T-helper 9 cell (primary cell): ENCODE results near the gene QPCTL.

Source experiments
- DNase-seq: peaks from one replicate; pipeline ENCODE4 v3.0.0-alpha.2; 2020
- total RNA-seq, 2 donors: gene quantifications; one replicate each; lab custom pipeline; 2026; lab: John Stamatoyannopoulos, UW

QPCTL gene
- 9.2 to 11.3 reads per million in 2 donors for total RNA-seq

DNA sequence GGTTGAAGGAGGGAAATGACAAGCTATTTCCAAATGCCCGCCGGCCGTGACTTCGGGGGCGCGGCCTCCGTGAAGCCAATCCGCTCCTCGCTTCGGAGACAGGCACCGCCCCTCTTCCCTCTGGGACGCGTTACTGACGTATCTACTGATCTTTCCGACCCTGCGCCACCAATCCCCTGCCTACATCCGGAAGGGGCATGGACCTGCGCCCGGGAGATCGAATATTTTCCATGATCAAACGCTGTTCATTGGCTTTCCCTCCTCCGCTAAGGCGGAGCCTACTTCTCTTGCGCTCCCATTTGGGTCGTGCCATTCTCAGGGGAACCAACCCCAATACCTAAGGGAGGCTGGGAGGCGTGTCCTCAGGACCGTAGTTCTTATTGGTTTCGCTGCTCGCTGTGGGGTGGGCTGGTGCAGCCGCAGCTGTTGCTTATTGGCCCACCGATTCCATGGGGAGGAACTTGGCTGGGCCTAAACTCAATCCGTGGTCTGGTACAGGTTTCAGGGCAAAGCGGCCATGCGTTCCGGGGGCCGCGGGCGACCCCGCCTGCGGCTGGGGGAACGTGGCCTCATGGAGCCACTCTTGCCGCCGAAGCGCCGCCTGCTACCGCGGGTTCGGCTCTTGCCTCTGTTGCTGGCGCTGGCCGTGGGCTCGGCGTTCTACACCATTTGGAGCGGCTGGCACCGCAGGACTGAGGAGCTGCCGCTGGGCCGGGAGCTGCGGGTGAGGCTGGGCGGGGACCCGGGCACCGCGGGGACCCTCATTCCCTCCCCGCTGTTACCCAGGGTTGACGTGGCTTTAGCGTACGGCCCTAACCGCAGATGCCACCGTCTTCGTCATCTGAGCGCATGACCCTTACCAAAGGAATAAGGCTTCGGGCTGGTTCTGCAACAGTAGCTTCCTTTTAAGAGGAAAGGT lies at the start of gene QPCTL:
TSS of gene QPCTL (plus strand) at position 480 of the 919 bp plus-strand sequence. CDS start at position 518, 38 bp downstream.
- DNase-seq = peak; percentile 89

DNA sequence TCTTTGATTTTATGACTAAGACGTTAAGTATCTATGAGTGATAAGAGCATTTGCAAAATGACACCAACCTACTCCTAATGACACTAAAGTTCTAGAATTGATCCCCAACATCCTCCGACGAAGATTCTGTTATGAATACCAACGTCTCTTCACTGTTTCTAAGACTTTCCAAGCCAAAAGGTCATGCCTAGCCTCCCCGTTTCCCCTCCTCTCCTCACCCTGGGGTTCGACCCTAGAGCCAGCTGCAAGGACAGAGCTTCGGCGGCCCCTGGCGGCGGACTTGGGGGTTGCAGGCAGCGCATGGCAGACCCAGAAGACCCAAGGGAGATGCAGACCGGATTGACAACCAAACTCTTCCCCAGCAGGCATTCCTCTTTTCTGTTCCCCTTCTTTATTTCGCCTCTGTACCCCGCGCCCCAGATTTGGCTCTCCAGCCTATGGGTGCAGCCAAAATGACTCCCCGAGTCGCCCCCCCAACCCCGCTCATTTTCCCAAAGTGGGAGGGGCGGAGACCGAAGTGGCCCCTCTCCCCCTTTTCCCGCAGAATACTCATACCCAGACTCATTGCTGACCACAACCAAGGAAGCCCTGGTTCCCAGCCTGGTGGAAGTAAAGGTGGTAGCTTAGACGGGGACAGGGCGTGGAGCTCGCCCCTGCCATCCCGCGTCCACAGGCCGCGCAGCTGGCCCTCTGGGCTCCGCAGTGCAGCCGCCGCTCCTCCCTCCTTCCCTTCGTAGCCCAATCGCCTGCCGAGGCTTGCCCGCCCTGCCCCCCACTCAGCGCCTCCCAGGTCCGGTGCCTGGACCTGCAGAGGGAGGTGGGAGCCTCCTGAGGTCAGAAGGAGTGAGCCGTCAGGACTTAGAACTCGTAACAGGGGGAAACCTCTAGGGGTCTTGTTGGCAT lies 49.2 kb upstream of the QPCTL start:
- peak; percentile 81 for DNase-seq

DNA sequence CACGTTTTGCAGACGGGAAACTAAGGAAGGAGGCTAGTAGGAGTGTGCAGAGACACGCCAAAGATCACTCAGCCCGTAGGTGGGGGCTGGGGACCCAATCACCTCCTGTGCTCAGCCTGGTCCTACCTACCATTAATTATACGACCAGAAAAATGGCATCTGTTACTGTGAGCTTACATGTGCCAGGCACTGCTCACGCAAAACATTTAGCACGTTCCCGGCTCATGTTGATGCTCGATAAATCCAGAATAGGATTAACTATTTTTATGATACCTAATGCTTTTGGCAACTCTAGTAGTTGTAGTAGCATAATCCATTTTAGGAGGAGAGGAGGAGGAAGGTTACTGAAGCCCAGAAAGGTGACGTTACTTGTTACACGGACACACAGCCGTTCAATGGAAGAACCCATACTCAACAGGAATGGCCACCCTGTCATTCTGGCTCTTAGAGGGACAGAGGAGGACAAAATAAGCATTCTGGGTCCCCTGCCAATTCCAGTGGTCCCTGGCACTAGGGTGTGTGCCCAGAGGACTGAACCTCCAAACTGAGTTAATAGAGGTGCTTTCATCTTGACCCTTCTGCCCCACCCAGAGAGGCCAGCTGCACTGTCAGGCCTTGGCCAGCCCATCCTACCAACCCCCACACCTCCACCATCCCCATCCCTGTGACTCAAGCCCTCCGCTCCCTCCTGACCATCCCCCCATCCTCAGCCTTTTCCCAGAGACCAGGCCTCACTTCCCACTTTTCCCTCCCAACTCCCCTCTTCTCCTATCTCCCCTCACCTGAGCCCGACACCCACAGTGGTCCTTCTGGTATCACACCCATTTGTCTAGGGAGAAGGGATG lies 48.3 kb upstream of the QPCTL start:
- DNase-seq = no peak

DNA sequence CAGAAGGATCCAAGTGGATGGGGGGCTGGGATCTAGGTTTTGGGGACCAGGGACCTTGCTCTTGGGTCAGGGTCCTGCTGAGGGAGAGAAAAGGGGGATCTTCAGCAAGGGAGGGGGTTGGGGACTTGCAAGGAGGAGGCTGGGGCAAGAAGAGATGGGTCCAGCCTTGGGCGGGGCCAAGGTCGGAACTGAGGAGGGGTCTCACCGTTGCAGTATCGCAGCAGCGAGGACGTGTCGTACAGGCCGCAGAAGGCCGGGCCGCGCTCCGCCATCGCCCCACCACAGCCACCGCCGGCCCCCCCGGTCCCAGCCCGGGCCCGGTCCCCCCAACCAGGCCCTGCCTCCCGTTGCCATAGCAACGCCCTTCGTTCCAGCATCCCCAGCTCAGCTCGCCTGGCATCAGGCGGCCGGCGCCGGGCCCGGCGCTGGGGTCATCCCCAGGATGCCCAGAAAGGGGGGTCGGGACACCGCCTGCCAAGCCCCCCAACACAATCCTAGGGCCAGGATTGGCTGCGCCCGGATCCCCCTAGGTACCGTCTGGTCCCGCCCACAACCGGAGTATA lies 47.3 kb upstream of the QPCTL start:
- no peak for DNase-seq

DNA sequence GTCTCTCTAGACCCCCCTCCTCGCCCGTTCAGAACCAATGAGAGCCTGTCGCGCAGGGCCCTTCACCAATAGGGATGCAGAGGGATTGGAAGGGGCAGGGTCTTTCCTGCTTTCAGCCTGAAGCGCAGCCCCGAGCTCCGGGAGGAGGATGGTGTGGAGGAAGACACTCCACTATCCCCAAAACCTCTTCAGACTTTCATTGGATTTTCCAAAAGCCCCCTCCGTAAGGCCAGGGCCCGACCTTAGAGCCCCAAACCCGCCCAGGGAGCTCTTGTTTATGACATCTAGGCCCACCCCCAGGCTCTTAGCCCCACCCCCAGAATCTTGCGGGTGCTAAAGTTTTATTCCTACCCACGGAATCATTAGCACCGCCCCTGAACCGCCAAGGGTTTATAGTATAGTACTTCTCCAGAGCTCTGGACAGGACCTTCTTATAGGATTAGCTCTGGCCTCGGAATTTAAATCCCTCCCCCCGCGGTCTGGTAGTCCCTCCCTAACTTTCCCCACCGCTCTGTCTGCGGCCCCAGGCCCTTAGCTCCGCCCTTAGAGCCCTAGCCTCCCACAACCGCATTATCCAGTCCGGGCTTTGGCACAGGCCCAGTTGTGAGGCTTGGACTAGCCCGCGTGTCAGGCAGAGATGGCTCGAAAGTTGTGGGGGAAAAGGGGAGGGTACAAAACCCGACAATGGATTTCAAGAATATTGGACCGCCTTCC lies 46.7 kb upstream of the QPCTL start:
- DNase-seq = peak; percentile 50

DNA sequence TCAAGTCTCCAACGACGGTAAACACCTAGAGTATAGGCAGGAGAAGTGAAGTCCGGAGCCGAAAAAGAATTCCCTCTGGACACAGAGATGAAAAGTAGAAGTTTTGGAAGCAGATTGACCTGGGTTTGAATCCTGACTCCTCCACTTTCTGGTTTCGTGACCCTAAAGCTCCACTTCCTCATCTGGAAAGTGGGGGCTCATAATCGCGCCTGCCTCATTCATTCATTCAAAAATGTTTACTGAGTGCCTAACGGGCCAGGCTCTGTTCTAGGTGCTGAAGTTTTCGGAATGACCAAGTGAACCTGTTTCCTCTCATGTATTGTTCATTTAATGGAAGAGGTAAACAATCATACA lies 46.1 kb upstream of the QPCTL start:
- DNase-seq = no peak

DNA sequence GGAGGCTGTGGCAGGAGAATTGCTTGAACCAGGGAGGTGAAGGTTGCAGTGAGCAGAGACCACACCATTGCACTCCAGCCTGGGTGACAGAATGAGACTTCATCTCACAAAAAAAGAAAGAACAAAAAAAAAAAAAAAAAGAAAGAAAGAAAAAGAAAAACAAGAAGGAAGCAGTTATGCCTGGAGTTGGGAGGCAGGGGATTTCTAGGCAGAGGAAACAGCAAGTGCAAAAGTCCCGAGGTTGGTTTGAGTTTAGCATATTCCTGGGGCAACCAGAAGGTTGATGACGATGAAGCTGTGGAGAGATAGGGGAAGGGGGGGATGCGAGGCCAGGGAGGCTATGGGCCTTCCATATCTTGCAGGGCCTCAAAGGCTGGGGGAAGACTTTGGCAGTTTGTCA lies 41.7 kb upstream of the QPCTL start:
- DNase-seq = no peak

DNA sequence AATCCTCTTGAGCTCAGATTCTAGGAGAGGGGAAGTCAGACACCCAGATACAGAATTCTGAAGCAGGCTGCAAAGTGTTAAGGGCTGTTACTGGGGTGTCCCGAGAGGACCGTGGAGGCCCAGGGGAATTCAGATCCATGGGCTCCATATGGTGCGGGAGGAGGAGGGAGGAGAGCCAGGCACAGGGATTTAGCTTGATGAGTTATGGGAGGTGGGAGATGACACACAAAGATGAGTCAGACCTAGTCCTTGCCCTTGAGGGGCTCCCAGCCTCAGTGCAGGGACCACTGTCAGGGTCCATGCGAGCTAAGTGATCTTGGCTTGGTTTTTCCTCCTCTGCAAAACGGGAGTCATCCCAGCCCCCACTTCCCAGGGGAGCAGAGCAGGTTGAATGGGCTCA lies 38.8 kb upstream of the QPCTL start:
- DNase-seq = no peak

DNA sequence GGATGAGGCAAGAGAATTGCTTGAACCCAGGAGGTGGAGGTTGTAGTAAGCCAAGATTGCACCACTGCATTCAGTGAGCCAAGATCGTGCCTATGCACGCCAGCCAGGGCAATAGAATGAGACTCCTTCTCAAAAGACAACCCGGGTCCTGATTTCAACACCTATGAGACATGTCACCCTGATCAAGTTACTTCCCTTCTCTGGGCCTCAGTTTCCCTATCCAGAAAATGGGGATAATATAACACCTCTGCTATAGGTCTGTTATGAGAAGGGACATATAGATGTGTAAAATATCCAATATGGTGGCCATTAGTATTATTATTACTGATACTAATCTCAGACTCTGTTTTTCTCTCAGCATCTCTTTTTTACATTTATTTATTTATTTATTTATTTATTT lies 37.4 kb upstream of the QPCTL start:
- no peak for DNase-seq

DNA sequence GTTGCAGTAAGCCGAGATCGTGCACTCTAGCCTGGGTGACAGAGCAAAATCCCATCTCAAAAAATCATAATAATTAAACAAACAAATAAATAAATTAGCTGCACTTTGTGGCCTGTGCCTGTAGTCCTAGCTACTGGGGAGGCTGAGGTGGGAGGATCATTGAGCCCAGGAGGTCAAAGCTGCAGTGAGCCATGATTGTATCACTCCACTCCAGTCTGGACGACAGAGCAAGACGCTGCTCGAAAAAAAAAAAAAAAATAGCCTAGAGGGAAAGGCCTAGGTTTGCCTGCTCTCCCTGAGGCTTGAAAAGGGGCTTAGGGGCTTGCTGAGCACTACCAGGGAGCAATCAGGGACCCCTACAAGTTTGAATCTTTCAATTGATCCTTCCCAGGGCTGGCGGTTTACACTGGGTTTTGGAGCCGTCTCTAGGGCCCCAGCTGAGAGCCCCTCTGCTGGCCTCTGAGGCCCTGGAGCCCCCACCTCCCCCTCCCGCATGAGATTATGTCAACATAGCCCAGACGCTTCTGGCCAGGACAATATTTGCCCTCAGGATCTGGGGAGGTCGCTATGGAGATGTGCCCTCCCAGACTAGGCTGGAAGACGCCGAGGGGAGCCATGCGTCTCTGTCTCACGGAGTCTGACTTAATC lies 34.8 kb upstream of the QPCTL start:
- DNase-seq = no peak

DNA sequence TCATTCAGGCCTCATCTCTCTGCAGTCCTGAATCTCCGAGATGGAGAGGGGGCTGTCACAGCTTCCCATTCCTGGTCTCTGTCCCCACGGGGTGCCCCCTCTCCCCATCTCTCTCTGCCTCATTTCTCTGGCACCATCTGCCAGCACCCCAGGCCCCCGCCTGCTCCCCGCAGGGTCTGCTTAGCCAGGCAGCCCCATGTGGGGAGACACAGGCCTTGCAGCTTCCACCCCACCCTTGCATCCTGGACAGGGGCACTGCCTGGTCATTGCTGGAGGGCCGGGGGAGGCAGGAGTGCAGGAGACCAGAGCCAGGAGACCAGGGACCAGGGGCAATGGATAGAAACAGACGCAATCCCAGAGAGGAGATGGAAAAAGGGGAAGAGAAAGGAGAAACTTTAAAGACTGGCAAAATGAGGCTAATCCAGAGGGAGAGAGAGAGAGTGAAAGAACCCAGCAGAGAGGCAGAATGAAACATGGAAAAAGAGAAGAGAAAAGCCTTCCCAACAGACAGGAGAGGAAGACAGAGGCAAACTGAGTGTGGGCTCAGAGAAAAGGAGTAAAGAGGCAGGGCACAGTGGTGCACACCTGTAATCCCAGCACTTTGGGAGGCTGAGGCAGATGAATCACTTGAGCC lies 33.3 kb upstream of the QPCTL start:
- DNase-seq = no peak

DNA sequence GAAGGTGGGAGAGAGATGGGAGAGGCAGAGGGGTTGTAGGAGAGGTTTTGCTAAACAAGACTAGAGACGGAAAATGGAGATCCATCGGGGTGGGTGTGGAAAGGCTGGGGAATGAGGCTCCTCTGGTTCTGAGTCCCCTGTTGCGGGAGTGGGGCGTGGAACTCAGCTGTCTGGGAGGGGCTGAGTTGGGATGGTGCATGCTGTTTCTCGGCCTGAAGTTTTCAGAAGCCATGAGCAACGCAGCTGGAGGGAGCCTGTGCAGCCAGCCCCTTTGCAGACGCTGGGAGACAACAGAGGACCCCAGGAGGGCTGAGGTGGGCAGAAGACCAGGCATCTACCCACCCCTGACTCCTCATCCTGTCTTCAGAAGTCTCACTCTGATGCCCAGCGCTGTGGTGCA lies 31.8 kb upstream of the QPCTL start:
- no peak for DNase-seq

DNA sequence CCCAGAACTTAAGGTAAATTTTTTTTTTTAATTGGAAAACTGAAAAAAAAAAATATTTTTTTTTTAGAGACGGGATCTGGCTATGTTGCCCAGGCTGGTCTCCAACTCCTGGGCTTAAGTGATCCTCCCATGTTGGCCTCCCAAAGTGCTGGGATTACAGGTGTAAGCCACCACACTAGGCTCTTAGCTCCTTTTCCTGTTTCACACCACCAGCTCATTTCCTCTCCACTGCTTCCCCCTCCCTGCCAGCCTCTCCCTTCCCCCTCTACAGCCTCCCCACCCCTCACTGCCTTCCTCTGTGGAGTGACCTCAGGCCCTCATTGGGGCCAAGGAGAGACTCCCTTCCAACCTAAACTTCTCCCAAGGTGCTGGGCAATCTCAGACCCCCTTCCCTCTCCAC lies 28.7 kb upstream of the QPCTL start:
- DNase-seq = no peak

DNA sequence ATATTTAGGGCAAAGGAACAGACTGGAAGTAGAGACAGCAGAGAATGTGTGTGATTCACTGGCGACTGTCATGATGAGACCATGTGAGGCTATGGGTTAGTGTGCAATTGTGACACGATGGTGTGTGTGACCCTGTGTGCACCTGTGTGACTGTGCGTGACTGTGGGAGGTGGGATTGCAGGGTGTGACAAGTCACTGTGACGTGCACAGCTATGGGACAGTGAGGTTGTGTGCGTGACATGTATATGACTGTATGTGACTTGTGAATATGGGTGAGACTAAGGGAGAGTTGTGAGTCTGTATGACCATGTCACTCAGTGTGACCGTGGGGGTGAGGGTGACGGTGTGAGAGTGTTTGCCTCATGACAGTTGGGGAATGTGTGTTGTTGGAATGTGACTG lies 27.9 kb upstream of the QPCTL start:
- no peak for DNase-seq

DNA sequence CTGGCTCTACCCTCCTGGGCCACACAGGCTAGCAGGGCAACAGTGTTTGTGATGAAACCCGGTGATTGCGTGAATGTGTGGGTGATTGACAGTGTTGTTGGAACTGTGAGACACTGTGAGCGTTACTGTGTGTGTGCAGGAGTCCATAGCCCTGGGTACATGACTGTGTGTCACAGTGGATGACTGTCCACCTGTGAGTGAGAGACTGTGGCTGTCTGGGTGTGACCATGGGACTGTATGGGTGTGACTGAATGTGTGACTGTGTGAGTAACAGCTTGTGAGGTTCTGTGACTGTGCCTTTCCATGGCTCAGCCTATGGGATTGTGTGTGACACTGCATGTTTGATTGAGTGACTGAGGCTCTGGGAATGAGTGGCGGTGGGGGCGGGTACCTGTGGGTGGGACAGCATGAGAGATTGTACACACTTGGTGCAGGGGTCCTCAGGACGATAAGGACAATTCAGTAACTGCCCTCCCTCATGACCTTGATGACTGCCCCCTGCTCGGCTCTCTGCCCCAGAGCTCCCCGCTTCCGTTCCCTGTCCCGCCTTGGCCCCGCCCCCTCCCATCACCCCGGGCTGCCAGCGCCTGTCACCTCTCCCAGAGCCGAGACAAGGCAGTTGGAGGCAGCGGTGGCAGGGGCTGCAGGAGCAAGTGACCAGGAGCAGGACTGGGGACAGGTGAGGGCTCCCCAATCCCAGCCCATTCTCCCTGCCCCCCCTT lies 24.7 kb upstream of the QPCTL start, which contains the start of gene GIPR:
TSS of gene GIPR (plus strand) at position 602 of the 722 bp plus-strand sequence. CDS start 1,300 bp downstream, outside the sequence.
- peak; percentile 52 for DNase-seq

DNA sequence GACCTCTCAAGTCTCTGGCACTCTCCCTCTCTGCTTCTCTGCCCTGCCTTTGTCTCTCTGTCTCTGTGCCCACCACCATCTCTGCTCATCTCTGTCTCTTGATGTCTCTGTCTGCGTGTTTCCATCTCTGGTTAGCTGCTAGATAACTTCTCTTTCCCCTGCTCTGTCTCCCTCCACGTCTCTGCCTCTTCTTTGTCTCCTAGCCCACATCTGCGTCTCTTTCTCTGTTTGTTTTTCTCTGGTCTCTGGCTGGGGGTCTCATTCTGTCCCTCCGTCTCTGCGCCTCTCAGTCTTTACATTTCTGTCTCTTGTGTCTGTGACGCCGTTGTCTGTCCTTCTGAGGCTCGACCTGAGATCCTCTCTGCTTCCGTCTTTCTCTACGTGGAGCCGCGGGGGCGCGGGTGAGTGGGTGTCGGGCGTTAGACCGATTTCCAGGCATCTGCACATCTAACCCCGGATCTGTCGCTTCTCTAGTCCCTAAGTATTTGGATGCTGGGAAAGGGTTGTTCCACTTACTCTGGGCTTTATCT lies 24.1 kb upstream of the QPCTL start:
- peak; percentile 21 for DNase-seq

DNA sequence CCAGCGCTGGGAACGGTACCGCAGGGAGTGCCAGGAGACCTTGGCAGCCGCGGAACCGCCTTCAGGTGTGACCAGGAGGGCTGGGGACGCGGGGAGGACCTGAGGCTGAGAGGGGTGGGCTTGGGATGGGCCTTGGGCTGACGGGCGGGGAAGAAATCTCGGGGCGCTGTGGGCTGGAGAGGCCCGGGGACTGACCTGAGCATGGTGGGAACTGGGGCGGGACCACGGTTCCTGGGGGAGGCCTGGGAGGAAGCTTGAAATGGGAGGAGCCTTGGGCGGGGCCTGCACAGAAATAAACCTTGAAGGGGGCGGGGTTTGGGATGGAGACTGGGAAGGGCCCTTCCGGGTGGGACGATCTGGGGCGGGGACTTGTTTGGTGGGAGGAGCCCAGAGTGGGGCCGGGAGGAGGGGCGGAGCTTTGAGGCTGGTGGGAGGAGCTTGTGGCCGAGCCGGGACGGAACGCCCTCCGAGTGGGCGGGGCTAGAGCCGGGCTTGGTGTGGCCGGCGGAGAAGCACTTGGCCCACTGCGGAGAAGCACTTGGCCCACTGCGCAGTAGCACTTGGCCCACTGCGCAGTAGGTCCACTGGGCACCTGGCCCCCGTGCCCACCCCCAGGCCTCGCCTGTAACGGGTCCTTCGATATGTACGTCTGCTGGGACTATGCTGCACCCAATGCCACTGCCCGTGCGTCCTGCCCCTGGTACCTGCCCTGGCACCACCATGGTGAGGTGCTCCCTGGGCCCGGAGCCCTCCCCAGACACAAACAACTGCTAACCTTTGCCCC lies 21.6 kb upstream of the QPCTL start:
- peak; percentile 21 for DNase-seq

DNA sequence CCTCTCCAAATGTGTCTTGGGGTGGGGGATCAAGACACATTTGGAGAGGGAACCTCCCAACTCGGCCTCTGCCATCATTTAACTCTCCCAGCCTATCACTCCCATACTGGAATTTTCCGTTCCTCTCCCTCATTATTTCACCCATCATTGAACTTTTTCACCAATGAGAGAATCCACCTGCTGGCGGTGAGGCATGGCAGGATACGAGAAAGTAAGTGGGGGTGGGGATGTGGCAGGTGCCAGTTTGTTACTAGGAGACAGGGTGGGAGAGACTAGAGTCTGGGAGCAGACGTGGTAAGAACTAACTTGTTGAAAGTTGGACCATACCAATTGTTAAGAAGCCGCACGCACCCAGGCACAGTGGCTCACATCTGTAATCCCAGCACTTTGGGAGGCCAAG lies 17.5 kb upstream of the QPCTL start:
- no peak for DNase-seq

DNA sequence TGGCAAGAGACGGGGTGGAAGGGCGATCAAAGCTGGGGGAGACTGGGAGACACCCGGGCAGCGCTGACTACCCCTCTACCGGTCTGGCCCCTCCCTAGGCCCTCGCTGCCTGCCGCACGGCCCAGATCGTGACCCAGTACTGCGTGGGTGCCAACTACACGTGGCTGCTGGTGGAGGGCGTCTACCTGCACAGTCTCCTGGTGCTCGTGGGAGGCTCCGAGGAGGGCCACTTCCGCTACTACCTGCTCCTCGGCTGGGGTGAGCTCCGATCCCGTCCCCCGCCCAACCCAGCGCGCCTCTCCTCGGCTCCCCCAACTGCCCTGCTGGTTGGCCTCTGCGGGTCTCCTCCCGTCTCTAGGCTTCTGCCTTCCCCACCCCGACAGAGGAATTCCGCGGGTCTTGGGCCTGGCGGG lies 15.6 kb upstream of the QPCTL start:
- peak; percentile 32 for DNase-seq
